ENCODE data around the gene BABAM1.
"Not testable (repeated sequence)": the region's sequence is repeated elsewhere in the genome, so short reads cannot be mapped to it uniquely, and the experiment has no call there.

Gene BABAM1

DNA sequence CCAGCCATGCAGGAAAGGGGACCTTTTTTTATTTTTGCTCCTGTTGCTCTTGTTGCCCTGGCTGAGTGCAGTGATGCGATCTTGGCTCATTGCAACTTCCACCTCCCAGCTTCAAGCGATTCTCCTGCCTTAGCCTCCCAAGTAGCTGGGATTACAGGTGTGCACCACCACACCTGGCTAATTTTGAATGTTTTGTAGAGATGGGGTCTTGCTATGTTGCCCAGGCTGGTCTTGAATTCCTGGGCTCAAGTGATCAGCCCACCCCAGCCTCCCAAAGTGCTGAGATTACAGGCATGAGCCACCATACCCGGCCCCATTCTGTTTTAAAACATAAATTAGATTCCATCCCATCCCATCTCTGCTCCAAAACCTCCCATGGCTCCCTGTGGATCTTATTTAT is 7.6 kb downstream of the BABAM1 start:
- not testable (repeated sequence) for DNase-seq (ENCODE audit: low read depth)

GRCh38 chr19:17275441-17276175 is 8.4 kb downstream of the BABAM1 start:
- DNase-seq (ENCODE audit: low read depth) = no peak

- DNase-seq (ENCODE audit: low read depth) = no peak
Measured at GRCh38 chr19:17279436-17279835, 12.2 kb downstream of the BABAM1 start.

GRCh38 chr19:17281391-17282304 is 14.4 kb downstream of the BABAM1 start, which contains the start of gene ANKLE1:
TSS of gene ANKLE1 (plus strand) at chr19:17281901. CDS start at chr19:17281921, 20 bp downstream.
- no peak for DNase-seq (ENCODE audit: low read depth)

DNA sequence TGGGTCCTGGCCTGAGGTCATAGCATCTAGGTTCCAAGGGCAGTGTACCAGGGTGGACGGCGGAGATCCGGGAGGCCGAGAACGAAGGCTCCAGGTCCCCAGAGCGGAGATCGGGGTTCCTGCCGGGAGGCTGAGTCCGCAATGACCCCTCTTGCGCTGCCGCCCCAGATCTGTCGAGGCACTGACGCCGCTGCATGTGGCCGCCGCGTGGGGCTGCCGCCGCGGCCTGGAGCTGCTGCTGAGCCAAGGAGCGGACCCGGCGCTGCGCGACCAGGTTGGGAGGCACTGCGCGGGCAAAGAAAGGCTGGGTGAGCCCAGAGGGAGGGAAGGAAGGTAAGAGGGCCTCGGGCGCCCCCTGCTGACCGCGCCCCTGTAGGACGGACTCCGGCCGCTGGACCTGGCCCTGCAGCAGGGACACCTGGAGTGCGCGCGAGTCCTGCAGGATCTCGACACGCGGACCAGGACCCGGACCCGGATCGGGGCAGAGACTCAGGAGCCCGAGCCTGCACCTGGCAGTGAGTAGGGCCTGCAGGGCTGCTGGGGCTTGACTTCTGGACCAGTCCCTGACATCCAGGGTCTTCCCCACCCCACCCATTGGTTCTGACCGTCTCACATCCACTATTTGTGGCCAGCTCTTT is 15.4 kb downstream of the BABAM1 start:
- DNase-seq (ENCODE audit: low read depth) = peak; percentile 42

- DNase-seq (ENCODE audit: low read depth) = no peak
Measured at GRCh38 chr19:17283504-17283996, 16.3 kb downstream of the BABAM1 start.

- no peak for DNase-seq (ENCODE audit: low read depth)
Measured at GRCh38 chr19:17285415-17286135, 18.3 kb downstream of the BABAM1 start.

DNA sequence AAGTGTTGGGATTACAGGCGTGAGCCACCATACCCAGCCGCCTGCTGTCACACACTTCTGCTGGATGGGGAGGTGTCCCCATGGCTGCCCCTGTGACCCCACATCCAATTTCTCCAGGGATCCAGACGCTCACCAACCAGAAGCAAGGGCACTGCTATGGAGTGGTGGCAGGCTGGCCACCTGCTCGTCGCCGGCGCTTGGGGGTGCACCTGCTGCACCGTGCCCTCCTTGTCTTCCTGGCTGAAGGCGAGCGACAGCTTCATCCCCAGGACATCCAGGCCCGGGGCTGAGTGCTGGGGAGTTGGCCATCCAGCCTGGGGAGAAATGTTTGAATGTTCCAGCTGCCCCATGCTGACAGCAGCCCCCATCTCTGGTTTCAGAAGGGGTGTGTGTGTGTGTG is 19.0 kb downstream of the BABAM1 start:
- no peak for DNase-seq (ENCODE audit: low read depth)

- DNase-seq (ENCODE audit: low read depth) = no peak
Measured at GRCh38 chr19:17286752-17287151, 19.5 kb downstream of the BABAM1 start.

- DNase-seq (ENCODE audit: low read depth) = peak; percentile 55
Measured at GRCh38 chr19:17289489-17289888, 22.2 kb downstream of the BABAM1 start.

DNA sequence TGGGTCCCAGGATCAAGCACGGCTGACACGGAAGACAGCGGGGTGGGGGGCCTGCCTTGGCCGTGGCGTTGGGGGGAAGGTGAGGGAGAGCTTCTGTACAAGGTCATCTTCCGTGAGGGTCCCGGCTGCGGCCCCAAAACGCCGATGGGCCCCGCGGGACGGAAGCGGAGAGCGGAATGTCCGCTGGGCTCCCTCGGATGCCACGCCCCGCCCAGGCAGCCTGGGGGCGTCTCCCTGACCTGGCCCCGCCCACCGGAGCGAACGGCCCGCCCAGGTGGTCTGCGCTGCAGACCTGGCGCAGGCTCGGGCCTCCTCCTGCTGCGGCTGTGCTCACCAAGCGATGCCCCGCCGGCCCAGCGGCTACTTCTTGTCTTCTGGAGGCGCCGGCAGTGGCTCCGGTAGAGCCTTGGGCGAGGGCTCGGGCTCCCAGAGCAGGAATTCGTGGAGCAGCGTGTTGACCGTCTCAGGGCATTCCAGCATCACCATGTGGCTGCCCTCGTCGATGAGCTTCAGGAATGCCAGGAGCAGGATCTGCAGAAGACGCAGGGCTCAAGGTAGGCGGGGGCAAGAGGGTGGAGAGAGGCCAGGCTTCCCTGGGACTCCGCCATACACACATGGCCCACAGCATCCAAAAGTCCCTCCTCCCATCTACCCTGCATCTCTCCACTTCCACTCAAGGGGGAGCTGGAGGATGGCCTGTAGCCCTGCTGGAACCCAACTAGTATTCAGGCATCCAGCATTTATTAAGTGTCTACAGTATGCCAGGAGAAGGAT is 25.2 kb downstream of the BABAM1 start:
- DNase-seq (ENCODE audit: low read depth) = peak; percentile 85

DNA sequence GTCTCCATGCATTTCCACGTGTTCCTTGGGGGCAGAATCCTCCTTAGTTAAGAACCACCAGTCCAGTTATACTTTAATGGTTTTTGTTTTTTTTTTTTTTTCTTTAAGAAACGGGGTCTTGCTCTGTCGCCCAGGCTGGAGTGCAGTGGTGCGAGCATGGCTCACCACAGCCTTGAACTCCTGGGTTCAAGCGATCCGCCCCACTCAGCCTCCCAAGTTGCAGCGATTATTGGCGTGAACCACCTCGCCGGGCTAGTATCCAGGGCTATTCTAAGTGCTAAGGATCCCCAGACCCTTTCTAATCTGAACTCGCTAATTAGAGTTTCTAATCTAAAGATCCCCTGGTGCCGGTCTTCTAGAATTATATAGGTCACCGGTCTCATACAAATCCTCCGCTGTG is 26.4 kb downstream of the BABAM1 start:
- no peak for DNase-seq (ENCODE audit: low read depth)

DNA sequence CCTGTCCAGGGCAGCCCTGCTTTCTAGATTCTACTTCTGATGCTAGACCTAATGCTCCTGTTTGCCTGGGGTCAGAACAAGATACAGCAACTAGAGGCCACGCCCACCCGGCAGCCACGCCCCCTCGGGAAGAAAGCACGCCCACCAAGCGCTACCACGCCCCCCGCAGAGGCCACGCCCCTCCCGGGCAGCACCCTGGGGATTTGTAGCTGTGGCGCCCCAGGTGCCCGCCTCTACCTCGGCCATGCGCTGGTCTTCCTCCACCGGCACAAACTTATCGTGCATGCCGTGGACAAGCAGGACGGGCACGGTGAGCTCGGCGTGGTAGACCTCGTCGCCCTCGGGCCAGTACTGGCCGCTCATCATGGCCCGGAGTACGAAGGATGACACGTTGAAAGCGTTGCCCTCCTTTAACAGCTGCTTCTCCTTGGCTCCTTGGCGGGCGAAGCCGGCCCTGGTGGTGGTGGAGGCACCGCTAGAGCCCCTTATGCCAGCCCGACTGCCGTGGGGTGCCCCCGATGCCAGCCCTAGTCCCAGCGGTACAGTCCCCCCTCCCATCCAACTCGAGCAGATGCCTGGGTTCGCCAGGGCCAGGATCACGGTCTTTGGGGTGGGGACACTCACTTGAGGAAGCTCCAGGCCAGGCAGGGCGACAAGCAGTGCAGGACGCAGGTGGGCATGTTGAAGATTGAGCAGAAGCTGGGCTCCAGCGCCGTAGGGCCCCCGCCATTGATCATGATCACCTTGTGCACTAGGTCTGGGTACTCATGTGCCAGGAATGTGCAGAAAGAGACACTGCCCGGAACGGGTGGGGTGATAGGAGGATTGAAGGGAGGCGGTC is 27.0 kb downstream of the BABAM1 start:
- no peak for DNase-seq (ENCODE audit: low read depth)

DNA sequence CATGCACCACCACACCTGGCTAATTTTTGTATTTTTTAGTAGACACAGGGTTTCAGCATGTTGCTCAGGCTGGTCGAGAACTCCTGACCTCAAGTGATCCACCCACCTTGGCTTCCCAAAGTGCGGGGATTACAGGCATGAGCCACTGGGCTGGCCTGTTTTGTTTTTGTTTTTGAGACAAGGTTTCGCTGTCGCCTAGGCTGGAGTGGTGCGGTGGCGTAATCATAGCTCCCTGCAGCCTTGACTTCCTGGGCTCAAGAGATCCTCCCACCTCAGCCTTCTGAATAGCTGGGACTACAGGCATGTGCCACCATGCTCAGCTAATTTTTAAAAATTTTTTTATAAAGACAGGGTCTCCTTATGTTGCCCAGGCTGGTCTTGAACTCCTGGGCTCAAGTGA is 28.3 kb downstream of the BABAM1 start:
- not testable (repeated sequence) for DNase-seq (ENCODE audit: low read depth)

DNA sequence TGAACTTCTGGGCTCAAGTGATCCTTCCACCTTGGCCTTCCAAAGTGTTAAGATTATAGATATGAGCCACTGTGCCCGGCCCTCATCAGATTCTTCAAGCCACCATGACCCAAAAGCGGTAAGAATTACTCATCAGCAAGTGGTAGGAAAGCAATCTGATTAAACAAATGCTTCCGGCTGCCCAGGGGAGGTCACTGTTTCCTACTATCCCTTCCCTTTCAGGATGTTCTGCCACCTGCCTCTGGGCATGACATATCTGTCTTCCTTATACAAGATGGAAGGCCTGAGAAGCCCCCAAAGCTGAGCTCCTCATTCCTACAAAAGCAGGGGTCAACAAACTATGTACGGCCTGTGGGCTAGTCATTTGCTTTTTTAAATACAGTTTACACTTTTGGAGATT is 29.0 kb downstream of the BABAM1 start:
- DNase-seq (ENCODE audit: low read depth) = no peak

- no peak for DNase-seq (ENCODE audit: low read depth)
Measured at GRCh38 chr19:17296976-17297375, 29.7 kb downstream of the BABAM1 start.

GRCh38 chr19:17300992-17301619 is 33.9 kb downstream of the BABAM1 start:
- DNase-seq (ENCODE audit: low read depth) = no peak

DNA sequence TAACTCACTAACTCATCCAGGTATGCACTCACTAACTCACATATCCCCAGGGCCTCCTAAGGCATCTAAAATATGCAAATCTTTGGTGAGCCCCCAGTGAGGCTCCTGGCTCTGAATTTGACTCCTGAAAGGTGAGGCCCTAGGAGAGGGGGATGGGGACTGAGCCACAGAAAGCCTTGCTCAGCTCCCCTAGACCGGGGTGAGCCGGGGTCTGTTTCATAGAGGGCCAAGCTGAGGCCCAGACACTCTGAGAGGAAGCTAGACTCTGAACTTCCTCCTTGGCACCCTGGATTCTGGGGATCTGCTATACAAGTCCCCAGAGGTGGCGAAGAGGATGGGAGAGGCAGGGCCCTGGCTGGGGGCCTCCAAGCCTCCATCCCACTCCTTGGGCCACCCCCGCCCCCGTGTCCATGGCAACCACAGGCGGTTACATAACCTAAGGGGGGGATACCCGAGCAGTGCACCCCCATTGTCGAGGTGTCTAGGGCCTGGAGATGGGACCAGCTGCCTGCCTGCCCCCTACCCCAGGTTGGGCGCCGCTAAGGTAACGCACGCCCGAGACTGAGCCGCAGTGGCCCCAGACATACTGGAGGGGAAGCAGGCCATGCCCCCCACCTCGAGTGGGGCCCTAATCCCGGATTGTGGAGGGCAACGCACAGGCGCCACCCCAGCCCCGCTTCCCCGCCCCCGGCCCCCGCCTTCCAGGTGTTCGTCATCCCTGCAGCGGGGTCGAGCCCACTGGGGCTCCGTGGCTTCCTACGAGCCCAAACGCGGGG is 35.3 kb downstream of the BABAM1 start:
- no peak for DNase-seq (ENCODE audit: low read depth)

All from GM04504 (cell line).